Mesendoderm (in vitro differentiated cells): ENCODE results near the gene KIAA0825.
"Not testable (repeated sequence)": the region's sequence is repeated elsewhere in the genome, so short reads cannot be mapped to it uniquely, and the experiment has no call there.

ENCODE experiments used
- DNase-seq: peaks from one replicate; pipeline ENCODE4 v3.0.0; 2013
- H2AK5ac ChIP-seq: 2 replicates; pipeline ENCODE4 v1.6.1; 2013; ENCODE audit warnings: low read length, inconsistent platforms
- H2BK120ac ChIP-seq: 2 replicates; pipeline ENCODE4 v1.6.1; 2013; ENCODE audit warnings: low read depth, mild to moderate bottlenecking, low read length, moderate library complexity, mixed read lengths
- H2BK15ac ChIP-seq: replicated peaks from 2 replicates; pipeline ENCODE4 v1.6.1; 2013; ENCODE audit warnings: low read depth, mild to moderate bottlenecking, moderate library complexity
- H2BK5ac ChIP-seq: 2 replicates; pipeline ENCODE4 v1.6.1; 2013; ENCODE audit warnings: low read length, inconsistent platforms
- H3K18ac ChIP-seq: 2 replicates; pipeline ENCODE4 v1.6.1; 2013; ENCODE audit warnings: mild to moderate bottlenecking, low read length, mixed read lengths
- H3K23ac ChIP-seq: one replicate; pipeline ENCODE4 v1.6.1; 2013; ENCODE audit warnings: low read length
- H3K27ac ChIP-seq: 2 replicates; pipeline ENCODE4 v1.5.1; 2013; ENCODE audit warnings: low read depth, mild to moderate bottlenecking, inconsistent platforms, low read length, moderate library complexity
- H3K27me3 ChIP-seq: 2 replicates; pipeline ENCODE4 v1.6.1; 2013; ENCODE audit warnings: low read length, control low read depth, mild to moderate bottlenecking, inconsistent platforms; ENCODE audit not compliant: insufficient read depth, poor library complexity
- H3K36me3 ChIP-seq: 2 replicates; pipeline ENCODE4 v1.6.1; 2013; ENCODE audit warnings: low read length, inconsistent platforms; ENCODE audit not compliant: control insufficient read depth, insufficient read depth
- H3K4ac ChIP-seq: one replicate; pipeline ENCODE4 v1.6.1; 2013; ENCODE audit warnings: low read depth, mild to moderate bottlenecking, low read length, moderate library complexity
- H3K4me1 ChIP-seq: 2 replicates; pipeline ENCODE4 v1.6.1; 2013; ENCODE audit warnings: low read depth, low read length, inconsistent platforms; ENCODE audit not compliant: control insufficient read depth
- H3K4me2 ChIP-seq: 2 replicates; pipeline ENCODE4 v1.6.1; 2013; ENCODE audit warnings: low read length
- H3K4me3 ChIP-seq: 2 replicates; pipeline ENCODE4 v1.5.1; 2013; ENCODE audit warnings: mild to moderate bottlenecking, low read length
- H3K56ac ChIP-seq: one replicate; pipeline ENCODE4 v1.6.1; 2013; ENCODE audit warnings: low read length
- H3K79me1 ChIP-seq: 2 replicates; pipeline ENCODE4 v1.6.1; 2013; ENCODE audit warnings: low read length, inconsistent platforms
- H3K79me2 ChIP-seq: 2 replicates; pipeline ENCODE4 v1.6.1; 2013; ENCODE audit warnings: mild to moderate bottlenecking, low read length; ENCODE audit not compliant: control insufficient read depth, insufficient read depth
- H3K9ac ChIP-seq: 2 replicates; pipeline ENCODE4 v1.6.1; 2013; ENCODE audit warnings: low read length, inconsistent platforms
- H4K5ac ChIP-seq: one replicate; pipeline ENCODE4 v1.6.1; 2013; ENCODE audit warnings: low read length
- H4K8ac ChIP-seq: one replicate; pipeline ENCODE4 v1.6.1; 2013; ENCODE audit warnings: low read depth, mild to moderate bottlenecking, control low read depth, low read length, moderate library complexity
- WGBS: extraction: QIAGEN DNeasy Blood & Tissue Kit; methylation state at CpG from one replicate; pipeline ENCODE4 v1.1.7; 2013; ENCODE audit warnings: low lambda C conversion rate, missing lambda C conversion rate; ENCODE audit not compliant: insufficient coverage; ENCODE audit errors: extremely low coverage; 5-methylcytosine and 5-hydroxymethylcytosine counted together

The KIAA0825 gene

GRCh38 chr5:94174748-94175411, 443.5 kb downstream of the KIAA0825 start:
- no peaks in the 10 kb centered on the region for H3K4me1 ChIP-seq
- no peaks in the 10 kb centered on the region for H3K79me2 ChIP-seq
- H3K27me3 ChIP-seq = no peaks in the 10 kb centered on the region
- H2BK120ac ChIP-seq = no peak overlapping the region
- no peak overlapping the region for H2BK5ac ChIP-seq
- H2BK15ac ChIP-seq = no peak overlapping the region
- no peak overlapping the region for H4K8ac ChIP-seq
- no peak overlapping the region for H3K9ac ChIP-seq
- no peak overlapping the region for H3K18ac ChIP-seq
- no peak overlapping the region for H3K4ac ChIP-seq
- no peak overlapping the region for H4K5ac ChIP-seq
- no peak overlapping the region for H3K27ac ChIP-seq
- no peaks in the 10 kb centered on the region for H3K79me1 ChIP-seq
- H3K56ac ChIP-seq = no peak overlapping the region
- no peaks in the 10 kb centered on the region for H3K36me3 ChIP-seq
- no CpG with 5 or more reads among the region's 2 CpGs for WGBS
- H2AK5ac ChIP-seq = no peak overlapping the region
- no peak overlapping the region for H3K4me2 ChIP-seq
- no peak overlapping the region for H3K4me3 ChIP-seq
- H3K23ac ChIP-seq = no peak overlapping the region
- DNase-seq = peak; percentile 81

DNA sequence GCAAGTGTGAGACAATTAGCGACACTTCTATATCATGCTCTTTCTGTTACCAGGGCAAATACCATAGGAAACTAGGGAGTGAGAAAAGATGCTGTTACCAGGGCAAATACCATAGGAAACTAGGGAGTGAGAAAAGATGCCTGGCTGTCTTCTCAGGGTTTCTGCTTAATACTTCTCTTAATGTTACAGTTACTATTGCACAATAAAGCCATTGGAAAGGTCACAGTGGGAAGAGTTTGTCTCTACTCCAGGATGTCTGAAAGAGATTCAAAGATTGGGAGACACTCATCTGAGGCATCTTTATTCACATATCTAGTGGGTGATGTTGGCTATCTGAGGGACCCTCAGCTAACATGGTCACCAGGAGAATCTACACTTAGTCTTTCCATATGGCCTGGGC, 445.3 kb downstream of the KIAA0825 start:
- no peak overlapping the region for H4K5ac ChIP-seq
- no peak overlapping the region for H3K9ac ChIP-seq
- H2AK5ac ChIP-seq = no peak overlapping the region
- H3K27ac ChIP-seq = no peak overlapping the region
- H2BK5ac ChIP-seq = no peak overlapping the region
- no peak overlapping the region for H3K4ac ChIP-seq
- no peak overlapping the region for H2BK120ac ChIP-seq
- WGBS = no CpG with 5 or more reads among the region's 1 CpG
- H4K8ac ChIP-seq = no peak overlapping the region
- no peak overlapping the region for H3K4me3 ChIP-seq
- no peaks in the 10 kb centered on the region for H3K79me2 ChIP-seq
- DNase-seq = no peak
- H2BK15ac ChIP-seq = no peak overlapping the region
- no peaks in the 10 kb centered on the region for H3K4me1 ChIP-seq
- no peak overlapping the region for H3K23ac ChIP-seq
- H3K36me3 ChIP-seq = no peaks in the 10 kb centered on the region
- no peak overlapping the region for H3K18ac ChIP-seq
- H3K27me3 ChIP-seq = no peaks in the 10 kb centered on the region
- H3K56ac ChIP-seq = no peak overlapping the region
- H3K4me2 ChIP-seq = no peak overlapping the region
- no peaks in the 10 kb centered on the region for H3K79me1 ChIP-seq

DNA sequence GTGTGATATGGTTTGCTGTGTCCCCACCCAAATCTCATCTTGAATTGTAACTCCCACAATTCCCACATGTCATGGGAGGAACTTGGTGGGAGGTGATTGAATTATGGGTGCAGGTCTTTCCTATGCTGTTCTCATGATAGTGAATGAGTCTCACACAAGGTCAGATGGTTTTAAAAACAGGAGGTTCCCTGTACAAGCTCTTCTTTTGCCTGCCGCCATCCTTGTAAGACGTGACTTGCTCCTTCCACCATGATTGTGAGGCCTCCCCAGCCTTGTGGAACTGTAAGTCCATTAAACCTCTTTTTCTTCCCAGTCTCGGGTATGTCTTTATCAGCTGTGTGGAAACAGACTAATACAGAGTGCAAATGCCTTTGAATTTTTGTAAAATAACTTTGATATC, 447.3 kb downstream of the KIAA0825 start:
- H2BK5ac ChIP-seq, H4K8ac ChIP-seq, H3K9ac ChIP-seq, H2BK120ac ChIP-seq, H3K4me3 ChIP-seq, H3K4me1 ChIP-seq, H3K4ac ChIP-seq, H4K5ac ChIP-seq, H3K36me3 ChIP-seq, DNase-seq, H3K79me1 ChIP-seq, H3K79me2 ChIP-seq, H2BK15ac ChIP-seq, H3K23ac ChIP-seq, H3K18ac ChIP-seq, H3K27ac ChIP-seq, H2AK5ac ChIP-seq, H3K27me3 ChIP-seq, H3K4me2 ChIP-seq, H3K56ac ChIP-seq: not testable (repeated sequence)
- no CpG with 5 or more reads among the region's 3 CpGs for WGBS

GRCh38 chr5:94170158-94170557, 448.2 kb downstream of the KIAA0825 start:
- not testable (repeated sequence) for H3K56ac ChIP-seq, H3K4me2 ChIP-seq, H2BK15ac ChIP-seq, H2BK5ac ChIP-seq, H2AK5ac ChIP-seq, H2BK120ac ChIP-seq, H3K4me1 ChIP-seq, H3K9ac ChIP-seq, H3K27me3 ChIP-seq, H3K36me3 ChIP-seq, H3K27ac ChIP-seq, H3K23ac ChIP-seq, H3K18ac ChIP-seq, H3K4me3 ChIP-seq, DNase-seq, H3K4ac ChIP-seq, H3K79me2 ChIP-seq, H4K8ac ChIP-seq, H4K5ac ChIP-seq, H3K79me1 ChIP-seq
- no CpG with 5 or more reads among the region's 6 CpGs for WGBS

GRCh38 chr5:94168151-94168550, 450.3 kb downstream of the KIAA0825 start:
- Histone ChIP-seq H3K4ac (no peak overlapping the region), H3K79me1 (no peaks in the 10 kb centered on the region), H3K4me3 (no peak overlapping the region), H3K18ac (no peak overlapping the region), H3K4me2 (no peak overlapping the region), H3K36me3 (no peaks in the 10 kb centered on the region), H3K23ac (no peak overlapping the region), H3K9ac (no peak overlapping the region), H2BK5ac (no peak overlapping the region), H3K4me1 (no peaks in the 10 kb centered on the region), H3K79me2 (no peaks in the 10 kb centered on the region), H4K5ac (no peak overlapping the region), H3K27me3 (no peaks in the 10 kb centered on the region), H3K27ac (no peak overlapping the region), H2BK120ac (no peak overlapping the region), H3K56ac (no peak overlapping the region), H2AK5ac (no peak overlapping the region), H2BK15ac (no peak overlapping the region), H4K8ac (no peak overlapping the region)
- no CpG with 5 or more reads among the region's 2 CpGs for WGBS
- DNase-seq = no peak

DNA sequence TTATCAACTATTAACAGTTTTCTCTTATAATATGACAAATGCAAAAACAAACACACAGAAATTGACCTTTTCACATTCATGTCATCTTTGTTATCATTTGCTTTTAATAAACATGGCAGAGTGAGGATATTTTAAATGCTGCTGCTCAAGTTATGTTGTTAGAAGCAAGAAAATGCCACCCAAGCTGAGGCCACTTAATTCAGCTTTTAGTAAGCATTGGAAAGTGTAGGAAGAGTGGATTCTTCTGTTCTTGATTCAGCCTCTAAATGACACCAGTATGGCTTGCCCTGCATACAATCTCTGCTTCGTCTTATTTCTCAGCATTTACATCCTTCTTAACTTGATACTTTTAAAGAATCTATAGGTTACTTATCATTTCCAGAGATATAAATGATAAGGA, 456.6 kb downstream of the KIAA0825 start:
- H3K27ac ChIP-seq = no peak overlapping the region
- H3K79me2 ChIP-seq = no peaks in the 10 kb centered on the region
- no peak for DNase-seq
- no peak overlapping the region for H4K5ac ChIP-seq
- H3K4me3 ChIP-seq = no peak overlapping the region
- H3K79me1 ChIP-seq = no peaks in the 10 kb centered on the region
- H3K27me3 ChIP-seq = no peaks in the 10 kb centered on the region
- H3K4ac ChIP-seq = no peak overlapping the region
- H2BK120ac ChIP-seq = no peak overlapping the region
- no peak overlapping the region for H3K9ac ChIP-seq
- no peak overlapping the region for H2BK5ac ChIP-seq
- H2AK5ac ChIP-seq = no peak overlapping the region
- no peak overlapping the region for H3K4me2 ChIP-seq
- H4K8ac ChIP-seq = no peak overlapping the region
- H2BK15ac ChIP-seq = no peak overlapping the region
- no CpG with 5 or more reads among the region's 1 CpG for WGBS
- H3K56ac ChIP-seq = no peak overlapping the region
- H3K36me3 ChIP-seq = no peaks in the 10 kb centered on the region
- no peak overlapping the region for H3K18ac ChIP-seq
- no peak overlapping the region for H3K23ac ChIP-seq
- H3K4me1 ChIP-seq = no peaks in the 10 kb centered on the region
